PFSK-1 (cell line): ENCODE measurements around the gene CASR. TPM values are rescaled to one million over a fixed set of nuclear protein-coding genes. Genes with fewer than 3 reads are reported as not detected.

Source experiments
- FOXP2 ChIP-seq: optimal IDR thresholded peaks from 2 replicates; pipeline ENCODE3; 2011; ENCODE audit warnings: borderline replicate concordance, control low read depth, inconsistent platforms; ENCODE audit not compliant: insufficient read depth; ENCODE audit errors: extremely low read length, extremely low read depth
- POLR2AphosphoS5 ChIP-seq: IDR thresholded peaks from 2 replicates; pipeline ENCODE4 v1.6.1; 2012; ENCODE audit warnings: low read depth, mild to moderate bottlenecking, control low read depth, low read length, moderate library complexity
- SIN3A ChIP-seq: IDR thresholded peaks from 2 replicates; pipeline ENCODE4 v1.6.1; 2012; ENCODE audit warnings: mild to moderate bottlenecking, low read length, moderate library complexity, borderline replicate concordance; ENCODE audit not compliant: insufficient read depth
- TAF1 ChIP-seq: IDR thresholded peaks from 2 replicates; pipeline ENCODE4 v1.6.1; 2012; ENCODE audit warnings: low read length, control low read depth, borderline replicate concordance; ENCODE audit not compliant: insufficient read depth
- polyA plus RNA-seq: library from polyadenylated mRNA; unstranded; fragments of >200 nt; gene quantifications from one replicate; pipeline ENCODE4 v1.2.1, GENCODE V29; 2012; ENCODE audit warnings: low read depth, missing spikeins; ENCODE audit not compliant: insufficient read length
- TF ChIP-seq, protein P1 (sequence below), 2 experiments: IDR thresholded peaks; 2 replicates each; pipeline versions ENCODE4 v1.6.1 to v1.8.0; 2011 to 2012; ENCODE audit warnings: low read depth in 2 of 2, low read length in 2 of 2, control low read depth in 1 of 2, inconsistent platforms in 1 of 2, mild to moderate bottlenecking in 1 of 2, moderate library complexity in 1 of 2; ENCODE audit not compliant: insufficient read depth in 1 of 2

Gene CASR, protein sequence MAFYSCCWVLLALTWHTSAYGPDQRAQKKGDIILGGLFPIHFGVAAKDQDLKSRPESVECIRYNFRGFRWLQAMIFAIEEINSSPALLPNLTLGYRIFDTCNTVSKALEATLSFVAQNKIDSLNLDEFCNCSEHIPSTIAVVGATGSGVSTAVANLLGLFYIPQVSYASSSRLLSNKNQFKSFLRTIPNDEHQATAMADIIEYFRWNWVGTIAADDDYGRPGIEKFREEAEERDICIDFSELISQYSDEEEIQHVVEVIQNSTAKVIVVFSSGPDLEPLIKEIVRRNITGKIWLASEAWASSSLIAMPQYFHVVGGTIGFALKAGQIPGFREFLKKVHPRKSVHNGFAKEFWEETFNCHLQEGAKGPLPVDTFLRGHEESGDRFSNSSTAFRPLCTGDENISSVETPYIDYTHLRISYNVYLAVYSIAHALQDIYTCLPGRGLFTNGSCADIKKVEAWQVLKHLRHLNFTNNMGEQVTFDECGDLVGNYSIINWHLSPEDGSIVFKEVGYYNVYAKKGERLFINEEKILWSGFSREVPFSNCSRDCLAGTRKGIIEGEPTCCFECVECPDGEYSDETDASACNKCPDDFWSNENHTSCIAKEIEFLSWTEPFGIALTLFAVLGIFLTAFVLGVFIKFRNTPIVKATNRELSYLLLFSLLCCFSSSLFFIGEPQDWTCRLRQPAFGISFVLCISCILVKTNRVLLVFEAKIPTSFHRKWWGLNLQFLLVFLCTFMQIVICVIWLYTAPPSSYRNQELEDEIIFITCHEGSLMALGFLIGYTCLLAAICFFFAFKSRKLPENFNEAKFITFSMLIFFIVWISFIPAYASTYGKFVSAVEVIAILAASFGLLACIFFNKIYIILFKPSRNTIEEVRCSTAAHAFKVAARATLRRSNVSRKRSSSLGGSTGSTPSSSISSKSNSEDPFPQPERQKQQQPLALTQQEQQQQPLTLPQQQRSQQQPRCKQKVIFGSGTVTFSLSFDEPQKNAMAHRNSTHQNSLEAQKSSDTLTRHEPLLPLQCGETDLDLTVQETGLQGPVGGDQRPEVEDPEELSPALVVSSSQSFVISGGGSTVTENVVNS
- not detected for polyA plus RNA-seq

DNA sequence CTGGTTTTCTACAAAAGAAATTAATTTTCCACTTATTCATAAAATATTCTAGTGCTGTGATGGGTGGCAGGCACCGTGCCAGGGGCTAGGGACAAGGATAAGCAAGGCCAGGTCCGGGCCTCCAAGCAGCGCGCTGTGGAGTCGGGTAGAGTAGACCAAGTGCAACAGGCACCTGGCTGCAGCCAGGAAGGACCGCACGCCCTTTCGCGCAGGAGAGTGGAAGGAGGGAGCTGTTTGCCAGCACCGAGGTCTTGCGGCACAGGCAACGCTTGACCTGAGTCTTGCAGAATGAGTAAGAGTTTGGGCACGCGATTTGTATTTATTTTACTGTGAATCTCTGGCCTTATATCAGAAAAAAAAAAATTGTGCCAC lies at the start of gene CASR:
TSS of gene CASR (plus strand) at position 148 of the 372 bp plus-strand sequence. CDS start 70,522 bp downstream, outside the sequence.
- TF ChIP-seq, protein P1, sequence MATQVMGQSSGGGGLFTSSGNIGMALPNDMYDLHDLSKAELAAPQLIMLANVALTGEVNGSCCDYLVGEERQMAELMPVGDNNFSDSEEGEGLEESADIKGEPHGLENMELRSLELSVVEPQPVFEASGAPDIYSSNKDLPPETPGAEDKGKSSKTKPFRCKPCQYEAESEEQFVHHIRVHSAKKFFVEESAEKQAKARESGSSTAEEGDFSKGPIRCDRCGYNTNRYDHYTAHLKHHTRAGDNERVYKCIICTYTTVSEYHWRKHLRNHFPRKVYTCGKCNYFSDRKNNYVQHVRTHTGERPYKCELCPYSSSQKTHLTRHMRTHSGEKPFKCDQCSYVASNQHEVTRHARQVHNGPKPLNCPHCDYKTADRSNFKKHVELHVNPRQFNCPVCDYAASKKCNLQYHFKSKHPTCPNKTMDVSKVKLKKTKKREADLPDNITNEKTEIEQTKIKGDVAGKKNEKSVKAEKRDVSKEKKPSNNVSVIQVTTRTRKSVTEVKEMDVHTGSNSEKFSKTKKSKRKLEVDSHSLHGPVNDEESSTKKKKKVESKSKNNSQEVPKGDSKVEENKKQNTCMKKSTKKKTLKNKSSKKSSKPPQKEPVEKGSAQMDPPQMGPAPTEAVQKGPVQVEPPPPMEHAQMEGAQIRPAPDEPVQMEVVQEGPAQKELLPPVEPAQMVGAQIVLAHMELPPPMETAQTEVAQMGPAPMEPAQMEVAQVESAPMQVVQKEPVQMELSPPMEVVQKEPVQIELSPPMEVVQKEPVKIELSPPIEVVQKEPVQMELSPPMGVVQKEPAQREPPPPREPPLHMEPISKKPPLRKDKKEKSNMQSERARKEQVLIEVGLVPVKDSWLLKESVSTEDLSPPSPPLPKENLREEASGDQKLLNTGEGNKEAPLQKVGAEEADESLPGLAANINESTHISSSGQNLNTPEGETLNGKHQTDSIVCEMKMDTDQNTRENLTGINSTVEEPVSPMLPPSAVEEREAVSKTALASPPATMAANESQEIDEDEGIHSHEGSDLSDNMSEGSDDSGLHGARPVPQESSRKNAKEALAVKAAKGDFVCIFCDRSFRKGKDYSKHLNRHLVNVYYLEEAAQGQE (IDR thresholded peaks at IDR 0.05; ENCODE audit: insufficient read depth in 1 of 2, low read depth in 2 of 2, low read length in 2 of 2), result no peak
- no peak for TF ChIP-seq TAF1
- no peak for TF ChIP-seq FOXP2
- TF ChIP-seq SIN3A, result no peak
- no peak for TF ChIP-seq POLR2AphosphoS5

DNA sequence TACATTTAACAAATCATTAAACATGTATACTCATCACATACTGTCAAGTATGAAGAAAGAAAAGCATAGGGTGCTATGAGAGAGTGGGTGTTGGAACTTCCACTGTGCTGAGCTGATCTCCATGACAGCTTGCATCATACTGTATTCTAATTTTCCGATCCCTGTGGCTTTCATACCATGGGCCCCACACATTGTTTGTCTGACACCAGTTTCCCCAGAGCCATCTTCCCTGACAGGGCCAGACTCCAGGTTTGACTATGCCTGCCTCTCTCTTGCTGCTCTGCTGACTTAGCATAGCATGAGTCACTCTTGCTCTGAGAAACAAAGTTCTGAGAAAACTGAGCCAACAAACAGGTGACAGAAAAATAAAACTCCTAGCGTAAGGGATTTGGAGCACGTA lies 37.0 kb upstream of the CASR start:
- TF ChIP-seq, protein P1 (IDR thresholded peaks at IDR 0.05; ENCODE audit: insufficient read depth in 1 of 2, low read depth in 2 of 2, low read length in 2 of 2), result no peak
- TF ChIP-seq POLR2AphosphoS5 (no peak), SIN3A (no peak), TAF1 (no peak), FOXP2 (no peak)

DNA sequence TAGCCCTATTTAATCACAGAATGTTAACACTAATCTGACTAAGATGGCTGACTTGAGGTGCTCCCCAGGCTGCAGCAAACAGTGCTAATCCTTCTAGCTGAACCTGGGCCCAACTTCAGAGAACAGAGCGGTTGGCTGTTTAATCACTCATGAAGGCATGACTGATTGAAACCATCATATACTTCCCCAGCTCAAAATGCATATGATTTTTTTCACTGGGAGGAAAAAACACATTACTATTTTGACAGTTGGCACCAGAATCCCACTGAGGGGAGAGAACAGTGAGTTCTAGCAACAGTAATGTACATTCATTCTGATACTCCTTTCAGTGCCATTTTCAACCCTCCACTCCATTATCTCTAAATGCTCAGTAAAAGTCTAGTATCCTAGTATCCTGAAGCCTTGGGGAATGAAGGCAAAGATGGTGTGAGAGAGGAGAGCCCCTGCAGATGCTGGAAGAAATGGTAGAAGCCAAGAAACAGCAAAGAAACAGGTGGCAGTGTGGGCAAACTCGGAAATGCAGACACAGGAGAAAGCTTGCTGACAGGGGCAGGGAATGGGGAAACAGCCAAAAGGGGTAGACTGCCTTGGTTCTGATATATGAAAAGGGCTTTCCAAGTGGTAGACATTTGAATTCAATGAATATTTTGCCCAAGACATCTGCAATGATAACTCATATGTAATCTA lies 34.4 kb upstream of the CASR start:
- TF ChIP-seq FOXP2 (no peak), TAF1 (no peak), POLR2AphosphoS5 (no peak), SIN3A (no peak)
- TF ChIP-seq, protein P1 (IDR thresholded peaks at IDR 0.05; ENCODE audit: insufficient read depth in 1 of 2, low read depth in 2 of 2, low read length in 2 of 2), result no peak

DNA sequence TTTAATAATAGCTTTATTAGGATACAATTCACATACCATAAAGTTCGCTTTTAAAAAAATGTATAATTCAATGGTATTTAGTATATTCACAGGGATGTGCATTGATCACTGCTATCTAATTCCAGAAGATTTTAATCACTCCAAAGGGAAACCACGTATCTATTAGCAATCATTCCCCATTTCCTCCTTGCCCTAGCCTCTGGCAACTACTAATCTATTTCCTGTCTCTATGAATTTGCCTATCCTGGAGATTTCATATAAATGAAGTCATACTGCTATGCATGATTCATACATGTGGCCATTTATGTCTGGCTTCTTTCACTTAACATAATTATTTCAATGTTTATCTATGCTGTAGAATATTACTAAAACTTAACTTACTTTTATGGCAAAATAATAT lies 32.0 kb upstream of the CASR start:
- no peak for TF ChIP-seq FOXP2
- TF ChIP-seq SIN3A, result no peak
- TF ChIP-seq, protein P1 (IDR thresholded peaks at IDR 0.05; ENCODE audit: insufficient read depth in 1 of 2, low read depth in 2 of 2, low read length in 2 of 2), result no peak
- TF ChIP-seq POLR2AphosphoS5, result no peak
- no peak for TF ChIP-seq TAF1
